Neutrophil (primary cell): ENCODE results near the gene PRKN.

Experiments
- H3K27ac ChIP-seq: fragments of 200-600 bp; sonication (generic); 2 replicates; pipeline ENCODE4 v1.5.1; 2016; ENCODE audit warnings: mild to moderate bottlenecking, moderate library complexity
- H3K27me3 ChIP-seq: fragments of 200-600 bp; sonication (generic); 2 replicates; pipeline ENCODE4 v1.6.0; 2016; ENCODE audit warnings: mild to moderate bottlenecking
- H3K36me3 ChIP-seq: fragments of 200-600 bp; sonication (generic); 2 replicates; pipeline ENCODE4 v1.5.1; 2017
- H3K4me1 ChIP-seq, 2 experiments: fragments of 200-600 bp in 1 of 2; sonication (generic) in 1 of 2; 1 replicate in 1 of 2; 2 replicates in 1 of 2; pipeline versions ENCODE4 v1.5.1 to v1.6.1; 2013 to 2016; ENCODE audit warnings: low read depth in 1 of 2, low read length in 1 of 2, mild to moderate bottlenecking in 1 of 2, moderate library complexity in 1 of 2; ENCODE audit not compliant: control insufficient read depth in 1 of 2, insufficient read depth in 1 of 2
- H3K4me3 ChIP-seq, 2 experiments: fragments of 200-600 bp in 1 of 2; sonication (generic) in 1 of 2; 1 replicate in 1 of 2; 2 replicates in 1 of 2; pipeline ENCODE4 v1.5.1; 2013 to 2016; ENCODE audit warnings: low read depth in 1 of 2, low read length in 1 of 2, mild to moderate bottlenecking in 1 of 2, moderate library complexity in 1 of 2
- H3K9me3 ChIP-seq: fragments of 200-600 bp; sonication (generic); 2 replicates; pipeline ENCODE4 v1.5.1; 2016
- CTCF ChIP-seq: fragments of 200-600 bp; sonication (generic); IDR thresholded peaks from 2 replicates; pipeline ENCODE4 v1.5.1; 2016; ENCODE audit warnings: antibody characterized with exemption

Gene PRKN

GRCh38 chr6:162070639-162071038, 656.9 kb downstream of the PRKN start:
- TF ChIP-seq CTCF, result no peak
- Histone ChIP-seq H3K9me3 (peaks cover 5% of the 10 kb centered on the region), H3K27ac (no peak overlapping the region), H3K4me1 (no peaks in the 10 kb centered on the region), H3K4me3 (no peak overlapping the region), H3K27me3 (no peaks in the 10 kb centered on the region), H3K36me3 (no peaks in the 10 kb centered on the region)

GRCh38 chr6:162069995-162070394, 657.6 kb downstream of the PRKN start:
- no peak for TF ChIP-seq CTCF

GRCh38 chr6:162068340-162068739, 659.2 kb downstream of the PRKN start:
- no peaks in the 10 kb centered on the region for H3K27me3 ChIP-seq
- TF ChIP-seq CTCF, result no peak
- H3K9me3 ChIP-seq, result peaks cover 3% of the 10 kb centered on the region
- no peak overlapping the region for H3K27ac ChIP-seq
- no peaks in the 10 kb centered on the region for H3K4me1 ChIP-seq
- no peaks in the 10 kb centered on the region for H3K36me3 ChIP-seq
- no peak overlapping the region for H3K4me3 ChIP-seq

More at GRCh38 chr6:162069995-162070394, 657.6 kb downstream of the PRKN start:
- H3K36me3 ChIP-seq, result no peaks in the 10 kb centered on the region
- H3K9me3 ChIP-seq, result peaks cover 5% of the 10 kb centered on the region
- H3K4me1 ChIP-seq, result no peaks in the 10 kb centered on the region
- no peak overlapping the region for H3K27ac ChIP-seq
- no peak overlapping the region for H3K4me3 ChIP-seq
- H3K27me3 ChIP-seq, result no peaks in the 10 kb centered on the region

GRCh38 chr6:162063666-162064065, 663.9 kb downstream of the PRKN start:
- H3K36me3 ChIP-seq, result no peaks in the 10 kb centered on the region
- H3K4me3 ChIP-seq, result no peak overlapping the region
- no peaks in the 10 kb centered on the region for H3K9me3 ChIP-seq
- no peaks in the 10 kb centered on the region for H3K27me3 ChIP-seq
- TF ChIP-seq CTCF, result no peak
- no peaks in the 10 kb centered on the region for H3K4me1 ChIP-seq
- no peak overlapping the region for H3K27ac ChIP-seq

- Histone ChIP-seq H3K4me3 (no peak overlapping the region), H3K27me3 (no peaks in the 10 kb centered on the region), H3K36me3 (no peaks in the 10 kb centered on the region), H3K9me3 (no peaks in the 10 kb centered on the region), H3K4me1 (no peaks in the 10 kb centered on the region), H3K27ac (no peak overlapping the region)
- TF ChIP-seq CTCF, result no peak
These were observed 669.2 kb downstream of the PRKN start for GRCh38 chr6:162058281-162058875.
